Activated CD4-positive, CD25-positive, alpha-beta regulatory T cell (primary cell): ENCODE data around the gene PRSS57.
A peak's percentile ranks its signal among the peaks of the same experiment; 100 is the strongest.

Experiments used
- DNase-seq, 4 experiments: peaks; one replicate each; lab custom pipeline; 2025; lab: John Stamatoyannopoulos, UW

The PRSS57 gene

GRCh38 chr19:652467-653389 lies 42.5 kb downstream of the PRSS57 start:
- no peak for DNase-seq

- no peak for DNase-seq
These were observed 43.3 kb downstream of the PRSS57 start for GRCh38 chr19:651991-652390.

- no peak for DNase-seq
These were observed 44.0 kb downstream of the PRSS57 start for GRCh38 chr19:651114-651818.

GRCh38 chr19:650121-650520 lies 45.1 kb downstream of the PRSS57 start:
- DNase-seq, result no peak

GRCh38 chr19:648904-649801 lies 46.1 kb downstream of the PRSS57 start:
- no peak for DNase-seq

GRCh38 chr19:648305-648704 lies 46.9 kb downstream of the PRSS57 start:
- no peak for DNase-seq

GRCh38 chr19:647566-648284 lies 47.5 kb downstream of the PRSS57 start:
- DNase-seq, result no peak

- no peak for DNase-seq
These were observed 48.3 kb downstream of the PRSS57 start for GRCh38 chr19:646779-647565.

- DNase-seq, result no peak
These were observed 49.1 kb downstream of the PRSS57 start for GRCh38 chr19:645912-646778.

GRCh38 chr19:644789-645188 lies 50.5 kb downstream of the PRSS57 start:
- no peak for DNase-seq

GRCh38 chr19:644363-644762 lies 50.9 kb downstream of the PRSS57 start:
- no peak for DNase-seq

- DNase-seq, result no peak
These were observed 51.5 kb downstream of the PRSS57 start for GRCh38 chr19:643736-644135.

GRCh38 chr19:642767-643727 lies 52.2 kb downstream of the PRSS57 start:
- no peak for DNase-seq

GRCh38 chr19:641702-642101 lies 53.5 kb downstream of the PRSS57 start:
- no peak for DNase-seq

- DNase-seq, result no peak
These were observed 54.6 kb downstream of the PRSS57 start for GRCh38 chr19:640606-641189.

- DNase-seq, result no peak
These were observed 55.1 kb downstream of the PRSS57 start for GRCh38 chr19:640161-640558.

- DNase-seq, result peak; percentile 93 to 99 (median 97)
These were observed 55.7 kb downstream of the PRSS57 start, which contains the start of gene FGF22 for GRCh38 chr19:639253-640160. TSS of gene FGF22 (plus strand) at chr19:639879. CDS start at chr19:639926, 47 bp downstream.
